GM21390 (cell line): ENCODE results near the gene ADAMTSL3.
"Not testable (repeated sequence)": the region's sequence is repeated elsewhere in the genome, so short reads cannot be mapped to it uniquely, and the experiment has no call there.

ENCODE experiments used
- ATAC-seq: cut with Tn5 transposase; IDR thresholded peaks from one replicate; pipeline ENCODE4 v1.9.1; 2021; ENCODE audit not compliant: unreplicated experiment

Gene ADAMTSL3

GRCh38 chr15:84079325-84079884 is 425.5 kb downstream of the ADAMTSL3 start:
- ATAC-seq: not testable (repeated sequence)

GRCh38 chr15:84079885-84080777 is 426.2 kb downstream of the ADAMTSL3 start:
- ATAC-seq: peak; percentile 93

GRCh38 chr15:84080778-84081084 is 426.8 kb downstream of the ADAMTSL3 start:
- ATAC-seq: not testable (repeated sequence)

GRCh38 chr15:84081391-84082168 is 427.7 kb downstream of the ADAMTSL3 start:
- ATAC-seq: no peak

GRCh38 chr15:84082739-84083138 is 428.8 kb downstream of the ADAMTSL3 start:
- no peak for ATAC-seq

- ATAC-seq: not testable (repeated sequence)
Observed at GRCh38 chr15:84086071-84086470, 432.1 kb downstream of the ADAMTSL3 start.
